Loucy (cell line): ENCODE data around the gene GNG13.

Experiments
- H2AFZ ChIP-seq: fragments of 200-600 bp; sonication (generic); 2 replicates; pipeline ENCODE4 v1.6.0; 2016; ENCODE audit warnings: antibody characterized with exemption, mild to moderate bottlenecking, low read length, moderate library complexity
- H3F3A ChIP-seq: fragments of 200-600 bp; 2 replicates; pipeline ENCODE4 v1.6.0; 2016; ENCODE audit warnings: antibody characterized with exemption, low read depth, mild to moderate bottlenecking
- H3K27me3 ChIP-seq: fragments of 200-600 bp; sonication (generic); 2 replicates; pipeline ENCODE4 v1.6.1; 2014; ENCODE audit warnings: low read length, mild to moderate bottlenecking; ENCODE audit not compliant: insufficient read depth, poor library complexity, severe bottlenecking
- H3K36me3 ChIP-seq: fragments of 200-600 bp; sonication (generic); 2 replicates; pipeline ENCODE4 v1.6.1; 2016; ENCODE audit warnings: low read length; ENCODE audit not compliant: insufficient read depth
- H3K4me1 ChIP-seq: fragments of 200-600 bp; sonication (generic); 2 replicates; pipeline ENCODE4 v1.5.1; 2014; ENCODE audit warnings: low read length, mild to moderate bottlenecking; ENCODE audit not compliant: insufficient read depth, poor library complexity, severe bottlenecking
- H3K4me2 ChIP-seq: fragments of 200-600 bp; sonication (generic); 2 replicates; pipeline ENCODE4 v1.6.0; 2014; ENCODE audit warnings: antibody characterized with exemption, low read length, low read depth, mild to moderate bottlenecking; ENCODE audit not compliant: poor library complexity, severe bottlenecking
- H3K4me3 ChIP-seq: fragments of 200-600 bp; sonication (generic); 2 replicates; pipeline ENCODE4 v1.5.1; 2014; ENCODE audit warnings: low read length, mild to moderate bottlenecking, mixed read lengths; ENCODE audit not compliant: poor library complexity, severe bottlenecking
- H3K79me2 ChIP-seq: fragments of 200-600 bp; sonication (generic); 2 replicates; pipeline ENCODE4 v1.6.1; 2014; ENCODE audit warnings: low read length; ENCODE audit not compliant: insufficient read depth
- H3K9ac ChIP-seq: fragments of 200-600 bp; sonication (generic); 2 replicates; pipeline ENCODE4 v1.6.0; 2014; ENCODE audit warnings: mild to moderate bottlenecking, low read depth, low read length, moderate library complexity; ENCODE audit not compliant: poor library complexity, severe bottlenecking
- H3K9me2 ChIP-seq: fragments of 200-600 bp; sonication (generic); replicated peaks from 2 replicates; pipeline ENCODE4 v1.6.1; 2016; ENCODE audit warnings: low read depth, low read length, mixed read lengths
- H3K9me3 ChIP-seq: fragments of 200-600 bp; sonication (generic); 2 replicates; pipeline ENCODE4 v1.6.1; 2014; ENCODE audit warnings: mild to moderate bottlenecking, antibody characterized with exemption, low read length, low read depth; ENCODE audit not compliant: insufficient read depth
- H4K20me1 ChIP-seq: fragments of 200-600 bp; sonication (generic); 2 replicates; pipeline ENCODE4 v1.6.0; 2014; ENCODE audit warnings: antibody characterized with exemption, low read length, mild to moderate bottlenecking; ENCODE audit not compliant: insufficient read depth, poor library complexity, severe bottlenecking
- CTCF ChIP-seq: fragments of 200-600 bp; sonication (generic); conservative IDR thresholded peaks from 2 replicates; pipeline ENCODE4 v1.5.1; 2014; ENCODE audit warnings: mild to moderate bottlenecking, antibody characterized with exemption, low read length
- EZH2phosphoT487 ChIP-seq: fragments of 200-600 bp; IDR thresholded peaks from 2 replicates; pipeline ENCODE4 v1.6.1; 2018; ENCODE audit warnings: antibody characterized with exemption, mild to moderate bottlenecking, moderate library complexity, borderline replicate concordance

The GNG13 gene

DNA sequence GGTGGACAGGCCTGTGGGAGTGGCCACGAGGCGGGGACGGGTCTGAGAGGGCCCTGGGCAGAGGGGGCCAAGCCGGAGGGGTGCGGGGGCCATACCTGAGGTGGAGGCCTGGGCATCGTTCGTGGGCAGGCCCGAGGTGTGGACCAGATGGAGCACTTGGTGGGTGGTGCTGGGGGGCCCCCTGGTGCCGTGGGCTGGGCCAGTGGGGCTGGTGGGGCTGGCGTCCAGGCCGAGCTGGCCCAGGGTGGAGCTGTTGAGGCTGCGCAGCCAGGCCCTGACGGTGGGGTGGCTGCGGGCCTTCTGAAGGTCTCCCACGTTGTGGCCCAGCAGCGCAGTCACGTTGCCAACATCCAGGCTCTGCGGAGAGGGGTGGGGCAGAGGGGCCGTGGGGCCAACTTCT, 30.6 kb downstream of the GNG13 start:
- Histone ChIP-seq H3K79me2 (no peaks in the 10 kb centered on the region), H3K9me2 (no peaks in the 10 kb centered on the region), H3K36me3 (no peaks in the 10 kb centered on the region), H3K4me3 (no peak overlapping the region), H4K20me1 (no peaks in the 10 kb centered on the region), H3K9me3 (no peaks in the 10 kb centered on the region), H3K9ac (no peak overlapping the region), H3K27me3 (no peaks in the 10 kb centered on the region), H2AFZ (no peak overlapping the region), H3K4me1 (no peaks in the 10 kb centered on the region), H3F3A (no peaks in the 10 kb centered on the region), H3K4me2 (no peak overlapping the region)
- TF ChIP-seq CTCF (no peak), EZH2phosphoT487 (no peak)

GRCh38 chr16:769184-769784, 31.2 kb downstream of the GNG13 start:
- Histone ChIP-seq H2AFZ (no peak overlapping the region), H3K9ac (no peak overlapping the region), H3K79me2 (no peaks in the 10 kb centered on the region), H3K4me3 (no peak overlapping the region), H3K27me3 (no peaks in the 10 kb centered on the region), H3K9me3 (no peaks in the 10 kb centered on the region), H3F3A (no peaks in the 10 kb centered on the region), H3K4me2 (no peak overlapping the region), H3K36me3 (no peaks in the 10 kb centered on the region), H3K9me2 (no peaks in the 10 kb centered on the region), H4K20me1 (no peaks in the 10 kb centered on the region), H3K4me1 (no peaks in the 10 kb centered on the region)
- TF ChIP-seq CTCF (no peak), EZH2phosphoT487 (no peak)

- Histone ChIP-seq H3K36me3 (no peaks in the 10 kb centered on the region), H3F3A (no peaks in the 10 kb centered on the region), H3K9me2 (no peaks in the 10 kb centered on the region), H3K4me1 (no peaks in the 10 kb centered on the region), H3K27me3 (no peaks in the 10 kb centered on the region), H3K9me3 (no peaks in the 10 kb centered on the region), H4K20me1 (no peaks in the 10 kb centered on the region), H2AFZ (no peak overlapping the region), H3K79me2 (no peaks in the 10 kb centered on the region), H3K4me2 (no peak overlapping the region), H3K4me3 (no peak overlapping the region), H3K9ac (no peak overlapping the region)
- no peak for TF ChIP-seq CTCF
- TF ChIP-seq EZH2phosphoT487, result no peak
Measured at GRCh38 chr16:768428-768827, 32.1 kb downstream of the GNG13 start.
